Heart left ventricle (tissue), 13 donors: ENCODE measurements around the gene HAUS7.

Experiments used
- POLR2A ChIP-seq, 2 donors: fragments of 450-650 bp; IDR thresholded peaks; one replicate each; pipeline ENCODE4 v1.6.1; 2017; ENCODE audit warnings: antibody characterized with exemption in 2 of 2, mild to moderate bottlenecking in 2 of 2, moderate library complexity in 2 of 2
- TF ChIP-seq, protein P1 (sequence below), 12 donors: fragments of 200-600 bp; sonication (generic) in 4 of 12; IDR thresholded peaks; one replicate each; pipeline versions ENCODE4 v1.5.0 to v1.8.0; 2018 to 2022; ENCODE audit warnings: antibody characterized with exemption in 12 of 12, mild to moderate bottlenecking in 5 of 12
- donor health status: ischemic (EF 13 %, LVEDD 7.1; RV severe dilation, severe dysfunction).
- donor health status: DM: no; HTN: yes; CAD: no.
- donor health status: DM: no; HTN: no; CAD: no.
- donor health status: ischemic (EF 25% LVEDD 6.9; RV normal size, moderate dysfunction).
- donor health status: ischemic (EF 25% LVEDD 5.7; RV mildly dilated, moderate dysfunction).
- donor health status: ischemic (EF 35%, LVEDD 5.7; RV mildly dilated, moderate dysfunction).
- donor health status: nonischemic (EF 11% LVEDD 7.7; RV severe dilation, severe dysfunction).
- donor health status: DM: yes; HTN: yes; CAD: no.
- donor health status: PGD.
- donor health status: ischemic (EF 29% LVEDD 5.4; RV normal size, mild dysfunction).
- donor health status: nonischemic (EF 23%, LVEDD 6.1; RV moderate dilation, normal function).

DNA sequence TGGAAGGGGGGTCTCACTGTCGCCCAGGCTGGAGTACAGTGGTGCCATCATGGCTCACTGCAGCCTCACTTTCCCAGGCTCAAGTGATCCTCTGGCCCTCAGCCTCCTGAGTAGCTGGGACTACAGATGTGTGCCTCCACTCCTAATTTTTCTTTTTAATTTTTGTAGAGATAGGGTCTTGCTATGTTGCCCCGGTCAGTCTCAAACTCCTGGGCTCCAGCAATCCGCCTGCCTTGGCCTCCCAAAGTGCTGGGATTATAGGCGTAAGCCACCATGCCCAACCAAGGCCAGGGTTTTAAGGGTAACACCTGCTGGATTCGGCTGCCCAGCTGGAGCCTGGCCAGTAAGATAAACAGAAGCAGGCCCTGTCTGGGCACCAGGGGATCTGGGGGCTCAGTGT lies 27.9 kb downstream of the HAUS7 start:
- TF ChIP-seq, protein P1, sequence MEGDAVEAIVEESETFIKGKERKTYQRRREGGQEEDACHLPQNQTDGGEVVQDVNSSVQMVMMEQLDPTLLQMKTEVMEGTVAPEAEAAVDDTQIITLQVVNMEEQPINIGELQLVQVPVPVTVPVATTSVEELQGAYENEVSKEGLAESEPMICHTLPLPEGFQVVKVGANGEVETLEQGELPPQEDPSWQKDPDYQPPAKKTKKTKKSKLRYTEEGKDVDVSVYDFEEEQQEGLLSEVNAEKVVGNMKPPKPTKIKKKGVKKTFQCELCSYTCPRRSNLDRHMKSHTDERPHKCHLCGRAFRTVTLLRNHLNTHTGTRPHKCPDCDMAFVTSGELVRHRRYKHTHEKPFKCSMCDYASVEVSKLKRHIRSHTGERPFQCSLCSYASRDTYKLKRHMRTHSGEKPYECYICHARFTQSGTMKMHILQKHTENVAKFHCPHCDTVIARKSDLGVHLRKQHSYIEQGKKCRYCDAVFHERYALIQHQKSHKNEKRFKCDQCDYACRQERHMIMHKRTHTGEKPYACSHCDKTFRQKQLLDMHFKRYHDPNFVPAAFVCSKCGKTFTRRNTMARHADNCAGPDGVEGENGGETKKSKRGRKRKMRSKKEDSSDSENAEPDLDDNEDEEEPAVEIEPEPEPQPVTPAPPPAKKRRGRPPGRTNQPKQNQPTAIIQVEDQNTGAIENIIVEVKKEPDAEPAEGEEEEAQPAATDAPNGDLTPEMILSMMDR (IDR thresholded peaks at IDR 0.05): no peak
- TF ChIP-seq POLR2A (IDR thresholded peaks at IDR 0.05): no peak
